ENCODE data around the gene C7orf33.
"Not testable (repeated sequence)": the region's sequence is repeated elsewhere in the genome, so short reads cannot be mapped to it uniquely, and the experiment has no call there.

GRCh38 chr7:148564275-148564951, 26.2 kb upstream of the C7orf33 start:
- TF ChIP-seq JUN (CRISPR knock-in tag; IDR thresholded peaks at IDR 0.05); HMGA2 (CRISPR knock-in tag; IDR thresholded peaks at IDR 0.05); NFE2L1 (CRISPR knock-in tag; IDR thresholded peaks at IDR 0.05); RELA (CRISPR knock-in tag; IDR thresholded peaks at IDR 0.05; ENCODE audit: borderline replicate concordance); ZNF121 (CRISPR knock-in tag; IDR thresholded peaks at IDR 0.05); SMAD4 (CRISPR knock-in tag; IDR thresholded peaks at IDR 0.05); SP1 (CRISPR knock-in tag; conservative IDR thresholded peaks at IDR 0.05); ZNF317 (CRISPR knock-in tag; IDR thresholded peaks at IDR 0.05; ENCODE audit: borderline replicate concordance, low read depth); PRDM15 (CRISPR knock-in tag; IDR thresholded peaks at IDR 0.05); ZNF416 (CRISPR knock-in tag; IDR thresholded peaks at IDR 0.05): not testable (repeated sequence)
- TF ChIP-seq, protein P1, sequence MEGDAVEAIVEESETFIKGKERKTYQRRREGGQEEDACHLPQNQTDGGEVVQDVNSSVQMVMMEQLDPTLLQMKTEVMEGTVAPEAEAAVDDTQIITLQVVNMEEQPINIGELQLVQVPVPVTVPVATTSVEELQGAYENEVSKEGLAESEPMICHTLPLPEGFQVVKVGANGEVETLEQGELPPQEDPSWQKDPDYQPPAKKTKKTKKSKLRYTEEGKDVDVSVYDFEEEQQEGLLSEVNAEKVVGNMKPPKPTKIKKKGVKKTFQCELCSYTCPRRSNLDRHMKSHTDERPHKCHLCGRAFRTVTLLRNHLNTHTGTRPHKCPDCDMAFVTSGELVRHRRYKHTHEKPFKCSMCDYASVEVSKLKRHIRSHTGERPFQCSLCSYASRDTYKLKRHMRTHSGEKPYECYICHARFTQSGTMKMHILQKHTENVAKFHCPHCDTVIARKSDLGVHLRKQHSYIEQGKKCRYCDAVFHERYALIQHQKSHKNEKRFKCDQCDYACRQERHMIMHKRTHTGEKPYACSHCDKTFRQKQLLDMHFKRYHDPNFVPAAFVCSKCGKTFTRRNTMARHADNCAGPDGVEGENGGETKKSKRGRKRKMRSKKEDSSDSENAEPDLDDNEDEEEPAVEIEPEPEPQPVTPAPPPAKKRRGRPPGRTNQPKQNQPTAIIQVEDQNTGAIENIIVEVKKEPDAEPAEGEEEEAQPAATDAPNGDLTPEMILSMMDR (IDR thresholded peaks at IDR 0.05), result not testable (repeated sequence)
- TF ChIP-seq, protein P2, sequence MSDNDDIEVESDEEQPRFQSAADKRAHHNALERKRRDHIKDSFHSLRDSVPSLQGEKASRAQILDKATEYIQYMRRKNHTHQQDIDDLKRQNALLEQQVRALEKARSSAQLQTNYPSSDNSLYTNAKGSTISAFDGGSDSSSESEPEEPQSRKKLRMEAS (CRISPR knock-in tag; IDR thresholded peaks at IDR 0.05), result not testable (repeated sequence)
